Hepatocyte (in vitro differentiated cells): ENCODE measurements around the gene RMI2.

Experiments
- CTCF ChIP-seq: fragments of 200-600 bp; sonication (generic); IDR thresholded peaks from 2 replicates; pipeline ENCODE4 v1.5.1; 2016; ENCODE audit warnings: antibody characterized with exemption, mild to moderate bottlenecking; ENCODE audit not compliant: poor library complexity
- EZH2 ChIP-seq: fragments of 200-600 bp; sonication (generic); IDR thresholded peaks from 2 replicates; pipeline ENCODE4 v1.6.1; 2016; ENCODE audit warnings: antibody characterized with exemption, mild to moderate bottlenecking, borderline replicate concordance
- EZH2phosphoT487 ChIP-seq: fragments of 200-600 bp; sonication (generic); IDR thresholded peaks from one replicate; pipeline ENCODE4 v1.6.1; 2018; ENCODE audit warnings: antibody characterized with exemption, mild to moderate bottlenecking, low read depth, moderate library complexity; ENCODE audit not compliant: unreplicated experiment, severe bottlenecking

- TF ChIP-seq CTCF (no peak), EZH2 (no peak), EZH2phosphoT487 (no peak)
These were observed 16.8 kb upstream of the RMI2 start for GRCh38 chr16:11328172-11329070.
